H1 (cell line): Measurements from ENCODE around the gene TMEM191B. TPM values are rescaled to one million over a fixed set of nuclear protein-coding genes. Genes with fewer than 3 reads are reported as not detected.
"Not testable (repeated sequence)": the region's sequence is repeated elsewhere in the genome, so short reads cannot be mapped to it uniquely, and the experiment has no call there.

Experiments used
- CTCF ChIA-PET: fragments of 300-600 bp; sonication (Branson Sonifier 250); formaldehyde crosslinking; loops from one replicate; lab custom pipeline; 2021; ENCODE audit not compliant: partially characterized antibody; lab: Charles Lee
- POLR2A ChIA-PET: fragments of 300-600 bp; sonication (Branson Sonifier 250); formaldehyde crosslinking; loops from one replicate; lab custom pipeline; 2021; ENCODE audit warnings: inconsistent platforms; ENCODE audit not compliant: partially characterized antibody; lab: Charles Lee
- DNase-seq, 2 experiments: peaks; one replicate each; pipeline versions ENCODE4 v3.0.0 to v3.0.0-alpha.2; 2010 to 2022; ENCODE audit warnings: low spot score in 2 of 2, low read depth in 1 of 2, mixed read lengths in 1 of 2
- FAIRE-seq: peaks from 2 replicates; lab custom pipeline; 2011; peaks lifted over from hg19 to GRCh38; lab: Jason Lieb, UNC
- H2AFZ ChIP-seq: 2 replicates; pipeline ENCODE4 v1.8.1; 2012; ENCODE audit warnings: low read length, inconsistent platforms
- H2AK5ac ChIP-seq: 2 replicates; pipeline ENCODE4 v1.6.1; 2013; ENCODE audit warnings: low read depth, low read length
- H2BK120ac ChIP-seq: replicated peaks from 2 replicates; pipeline ENCODE3; 2013; ENCODE audit warnings: low read depth, low read length, inconsistent platforms
- H2BK12ac ChIP-seq: 2 replicates; pipeline ENCODE4 v1.6.1; 2013; ENCODE audit warnings: low read depth, low read length
- H2BK15ac ChIP-seq: 2 replicates; pipeline ENCODE4 v1.6.1; 2013; ENCODE audit warnings: low read length
- H2BK20ac ChIP-seq: 2 replicates; pipeline ENCODE4 v1.6.1; 2013; ENCODE audit warnings: low read length
- H2BK5ac ChIP-seq: 2 replicates; pipeline ENCODE4 v1.6.1; 2013; ENCODE audit warnings: low read depth, low read length
- H3K14ac ChIP-seq: 2 replicates; pipeline ENCODE4 v1.6.1; 2013; ENCODE audit warnings: inconsistent platforms; ENCODE audit not compliant: insufficient read length
- H3K18ac ChIP-seq: 2 replicates; pipeline ENCODE4 v1.6.1; 2013; ENCODE audit warnings: low read length; ENCODE audit errors: extremely low read depth
- H3K23ac ChIP-seq: 2 replicates; pipeline ENCODE4 v1.6.1; 2013; ENCODE audit warnings: inconsistent platforms; ENCODE audit not compliant: insufficient read length
- H3K23me2 ChIP-seq: 2 replicates; pipeline ENCODE4 v1.6.1; 2013; ENCODE audit warnings: low read depth, low read length
- H3K27ac ChIP-seq: 2 replicates; pipeline ENCODE4 v1.6.1; 2011; ENCODE audit warnings: low read depth, low read length, inconsistent platforms
- H3K27me3 ChIP-seq, 4 experiments: replicated peaks in 1 of 4; 1 replicate in 1 of 4; 2 replicates in 3 of 4; pipeline versions ENCODE4 v1.6.1 to v1.8.1; 2011 to 2013; ENCODE audit warnings: low read length in 3 of 4, mild to moderate bottlenecking in 3 of 4, inconsistent platforms in 2 of 4, mixed read lengths in 2 of 4, moderate library complexity in 1 of 4; ENCODE audit not compliant: control insufficient read depth in 3 of 4, insufficient read depth in 3 of 4; ENCODE audit errors: extremely low read depth in 1 of 4
- H3K36me3 ChIP-seq, 4 experiments: 2 replicates each; pipeline versions ENCODE4 v1.6.1 to v1.8.1; 2011 to 2013; ENCODE audit warnings: mild to moderate bottlenecking in 4 of 4, low read length in 3 of 4, moderate library complexity in 2 of 4, control low read depth in 1 of 4, inconsistent platforms in 1 of 4; ENCODE audit not compliant: insufficient read depth in 4 of 4, control insufficient read depth in 2 of 4
- H3K4ac ChIP-seq: replicated peaks from 2 replicates; pipeline ENCODE3; 2013; ENCODE audit warnings: low read length, low read depth, mixed read lengths, inconsistent platforms; ENCODE audit not compliant: insufficient read length
- H3K4me1 ChIP-seq, 4 experiments: replicated peaks in 1 of 4; 1 replicate in 1 of 4; 2 replicates in 3 of 4; pipeline versions ENCODE4 v1.6.1 to v1.8.1; 2011 to 2013; ENCODE audit warnings: low read length in 3 of 4, inconsistent platforms in 2 of 4, mixed read lengths in 1 of 4; ENCODE audit not compliant: insufficient read depth in 4 of 4, control insufficient read depth in 3 of 4
- H3K4me2 ChIP-seq, 2 experiments: 2 replicates each; pipeline versions ENCODE4 v1.6.1 to v1.8.1; 2011 to 2013; ENCODE audit warnings: low read depth in 2 of 2, low read length in 2 of 2, control low read depth in 1 of 2, inconsistent platforms in 1 of 2, mild to moderate bottlenecking in 1 of 2; ENCODE audit not compliant: insufficient read depth in 1 of 2
- H3K4me3 ChIP-seq, 4 experiments: fragments of 200-600, 300-600 bp in 1 of 4; sonication (generic), shearing (Covaris generic), sonication (Bioruptor Twin) in 1 of 4; 2 replicates each; pipeline versions ENCODE4 v1.5.1 to v1.8.1; 2011 to 2016; ENCODE audit warnings: low read length in 4 of 4, low read depth in 3 of 4, control low read depth in 2 of 4, inconsistent platforms in 2 of 4, mild to moderate bottlenecking in 2 of 4, mixed read lengths in 1 of 4, moderate library complexity in 1 of 4; ENCODE audit not compliant: insufficient read depth in 2 of 4; ENCODE audit errors: extremely low read depth in 1 of 4
- H3K56ac ChIP-seq: replicated peaks from 2 replicates; pipeline ENCODE3; 2013; ENCODE audit warnings: low read depth, mild to moderate bottlenecking, mixed read lengths, low read length, inconsistent platforms; ENCODE audit not compliant: insufficient read length
- H3K79me1 ChIP-seq: 2 replicates; pipeline ENCODE4 v1.6.1; 2013; ENCODE audit warnings: low read depth, low read length, control low read depth
- H3K79me2 ChIP-seq, 2 experiments: 2 replicates each; pipeline versions ENCODE4 v1.6.1 to v1.8.1; 2012 to 2013; ENCODE audit warnings: low read length in 2 of 2, mild to moderate bottlenecking in 2 of 2, inconsistent platforms in 1 of 2; ENCODE audit not compliant: insufficient read depth in 2 of 2, control insufficient read depth in 1 of 2
- H3K9ac ChIP-seq, 4 experiments: replicated peaks in 1 of 4; 1 replicate in 1 of 4; 2 replicates in 3 of 4; pipeline versions ENCODE4 v1.6.1 to v1.8.1; 2011 to 2013; ENCODE audit warnings: low read depth in 3 of 4, low read length in 3 of 4, control low read depth in 2 of 4, mild to moderate bottlenecking in 2 of 4, moderate library complexity in 2 of 4, inconsistent platforms in 1 of 4; ENCODE audit errors: extremely low read depth in 1 of 4
- H3K9me3 ChIP-seq, 2 experiments: 2 replicates each; pipeline versions ENCODE4 v1.6.1 to v1.8.1; 2012 to 2013; ENCODE audit warnings: mild to moderate bottlenecking in 2 of 2, moderate library complexity in 2 of 2, control low read depth in 1 of 2, inconsistent platforms in 1 of 2, low read depth in 1 of 2, low read length in 1 of 2, mixed read lengths in 1 of 2; ENCODE audit not compliant: insufficient read depth in 2 of 2
- H4K20me1 ChIP-seq, 2 experiments: replicated peaks in 1 of 2; 2 replicates each; pipeline versions ENCODE3 to v1.8.1; 2011 to 2013; ENCODE audit warnings: inconsistent platforms in 2 of 2, low read length in 2 of 2, mild to moderate bottlenecking in 1 of 2; ENCODE audit not compliant: insufficient read depth in 2 of 2, control insufficient read depth in 1 of 2
- H4K5ac ChIP-seq: 2 replicates; pipeline ENCODE4 v1.6.1; 2013; ENCODE audit warnings: low read length, low read depth, mixed read lengths, inconsistent platforms; ENCODE audit not compliant: insufficient read length
- H4K8ac ChIP-seq: 2 replicates; pipeline ENCODE4 v1.8.0; 2013; ENCODE audit warnings: mild to moderate bottlenecking, moderate library complexity, low read length, inconsistent platforms; ENCODE audit not compliant: insufficient read depth; ENCODE audit errors: extremely low read depth
- H4K91ac ChIP-seq: replicated peaks from 2 replicates; pipeline ENCODE3; 2013; ENCODE audit warnings: low read length, mixed read lengths, inconsistent platforms; ENCODE audit not compliant: insufficient read length
- WGBS, 2 experiments: shearing (Covaris generic) in 1 of 2; methylation state at CpG; one replicate each; pipeline versions ENCODE4 v1.1.6 to v1.1.7; 2013 to 2015; ENCODE audit warnings: low lambda C conversion rate in 2 of 2, mixed read lengths in 2 of 2, inconsistent platforms in 1 of 2, low coverage in 1 of 2, missing lambda C conversion rate in 1 of 2; ENCODE audit not compliant: insufficient replicate concordance in 2 of 2, insufficient coverage in 1 of 2, insufficient read length in 1 of 2; ENCODE audit errors: extremely low coverage in 1 of 2, missing lambda C conversion rate in 1 of 2; 5-methylcytosine and 5-hydroxymethylcytosine counted together
- polyA plus RNA-seq, 7 experiments: library from polyadenylated mRNA; depleted of rRNA in 3 of 7; stranded (reverse) in 5 of 7; unstranded in 2 of 7; fragments of >200 nt in 5 of 7; fragments of 200-250 nt in 2 of 7; gene quantifications; 1 replicate in 5 of 7; 2 replicates in 1 of 7; 4 replicates in 1 of 7; pipeline versions ENCODE4 v1.2.1 to v1.2.3, GENCODE V29; 2011 to 2013; ENCODE audit warnings: missing spikeins in 2 of 7, mixed read lengths in 2 of 7
- total RNA-seq: library from RNA; stranded (reverse); fragmentation: NEBNext Ultra II Directional; extraction: Animal tissue kit (Norgen Biotek cat#: 25700); gene quantifications from 2 replicates; pipeline ENCODE4 v1.2.1, GENCODE V29; 2021

Gene TMEM191B
- total and polyA plus RNA-seq, 2 of the 8 experiments (the other 6 are each of a cell fraction or from before 2014, with no cell fraction given) = 1.2 to 1.3 TPM

DNA sequence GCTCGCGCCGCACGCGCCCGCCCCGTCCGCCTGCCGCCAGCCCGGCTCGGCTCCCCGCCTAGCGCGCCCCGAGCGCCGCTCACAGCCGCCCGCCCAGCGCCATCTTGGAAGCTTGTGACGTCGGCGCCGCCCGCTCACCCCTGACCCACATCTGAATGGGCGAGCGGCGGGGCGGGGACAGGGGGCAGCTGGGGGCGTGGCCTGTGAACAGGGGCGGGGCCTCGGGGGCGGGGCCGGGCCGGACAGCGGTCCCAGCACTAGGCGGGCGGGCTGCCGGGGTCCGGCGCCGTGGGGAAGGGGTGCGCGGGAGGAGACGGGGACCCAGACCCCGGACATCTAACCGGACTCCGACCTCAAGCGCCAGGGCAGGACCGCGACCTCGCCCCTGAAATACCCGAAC lies 50.2 kb downstream of the TMEM191B start:
- H3K14ac ChIP-seq, H3K27me3 ChIP-seq, H3K79me2 ChIP-seq, H4K5ac ChIP-seq, H2BK15ac ChIP-seq, H4K20me1 ChIP-seq, DNase-seq, H2BK5ac ChIP-seq, H2AFZ ChIP-seq, H3K4me3 ChIP-seq, H3K4ac ChIP-seq, H3K9ac ChIP-seq, H3K23me2 ChIP-seq, H3K56ac ChIP-seq, H2BK12ac ChIP-seq, H3K23ac ChIP-seq, H3K18ac ChIP-seq, H3K9me3 ChIP-seq, FAIRE-seq, H4K8ac ChIP-seq, H3K27ac ChIP-seq, CTCF ChIA-PET, POLR2A ChIA-PET, H2AK5ac ChIP-seq, H3K4me1 ChIP-seq, H2BK120ac ChIP-seq, H3K36me3 ChIP-seq, H3K4me2 ChIP-seq, H2BK20ac ChIP-seq, H4K91ac ChIP-seq, H3K79me1 ChIP-seq: not testable (repeated sequence)
- WGBS, 2 experiments = no CpG with 5 or more reads among the region's 53 CpGs

Other genes starting within 250 kb of the TMEM191B start
- gene GGTLC3, start 9.6 kb upstream of the TMEM191B start, total RNA-seq = not detected in 2 replicates
- gene GGTLC3, start 9.6 kb upstream of the TMEM191B start, polyA plus RNA-seq (2011; rRNA removed) = not detected in 2 replicates
- 0.52 and 0.56 TPM in 2 replicates for gene RIMBP3, start 84.1 kb downstream of the TMEM191B start, total RNA-seq
- gene RIMBP3, start 84.1 kb downstream of the TMEM191B start, polyA plus RNA-seq (2011; rRNA removed) = 0.11 and 0.15 TPM in 2 replicates